ENCODE measurements around the gene NR1H3. TPM values are rescaled to one million over a fixed set of nuclear protein-coding genes. Genes with fewer than 3 reads are reported as not detected.

Gene NR1H3
- total RNA-seq, 4 donors from 2014 or later: 14.5 to 21.0 (median 16.1) TPM

DNA sequence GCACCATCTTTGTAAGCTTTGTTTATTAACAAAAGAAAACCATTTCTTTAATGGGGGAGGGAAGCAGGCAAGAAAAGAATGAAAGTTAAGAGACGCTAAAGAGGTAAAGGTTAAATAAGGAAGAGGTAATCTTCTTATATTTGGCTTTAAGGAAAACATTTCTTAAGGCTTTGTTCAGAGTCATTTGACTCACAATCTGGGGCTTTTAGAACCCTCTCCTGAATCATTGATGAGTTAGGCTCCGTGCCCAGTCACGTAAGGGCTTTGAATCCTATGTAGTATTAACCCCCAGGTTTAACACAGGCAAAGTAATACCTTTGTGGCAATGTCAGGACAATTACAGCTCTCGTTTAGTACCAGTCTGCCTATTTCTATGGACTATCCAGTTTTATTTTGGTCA, 38.2 kb downstream of the NR1H3 start:
- H3K9me3 ChIP-seq: peaks cover 0 to 33% (median 0%) of the 10 kb centered on the region in 3 donors
- H3K27me3 ChIP-seq: no peaks in the 10 kb centered on the region
- no peak overlapping the region for H3K4me3 ChIP-seq
- no peak overlapping the region for H3K27ac ChIP-seq
- WGBS, 2 donors (ENCODE audit: low coverage in 1 of 2): 78 to 84% methylated on average over 4 of the region's 4 CpGs
- no peak for TF ChIP-seq CTCF (IDR thresholded peaks at IDR 0.05)
- no peak for TF ChIP-seq POLR2AphosphoS5 (IDR thresholded peaks at IDR 0.05)
- no peak for TF ChIP-seq EP300 (IDR thresholded peaks at IDR 0.05)
- no peak for TF ChIP-seq POLR2A (IDR thresholded peaks at IDR 0.05)
- no peak for ATAC-seq
- no peaks in the 10 kb centered on the region for H3K4me1 ChIP-seq
- peaks cover 4 to 100% of the 10 kb centered on the region in 2 donors for H3K36me3 ChIP-seq

GRCh38 chr11:47299078-47299477, 41.3 kb downstream of the NR1H3 start:
- TF ChIP-seq POLR2AphosphoS5 (IDR thresholded peaks at IDR 0.05): no peak
- TF ChIP-seq POLR2A (IDR thresholded peaks at IDR 0.05): no peak
- TF ChIP-seq EP300 (IDR thresholded peaks at IDR 0.05): no peak
- no peak for TF ChIP-seq CTCF (IDR thresholded peaks at IDR 0.05)
- Histone ChIP-seq H3K4me1 (no peaks in the 10 kb centered on the region), H3K4me3 (no peak overlapping the region), H3K27ac (no peak overlapping the region), H3K27me3 (no peaks in the 10 kb centered on the region), H3K9me3 (peaks cover 0 to 55% (median 0%) of the 10 kb centered on the region in 3 donors), H3K36me3 (peaks cover 4 to 100% of the 10 kb centered on the region in 2 donors)
- no peak for ATAC-seq
- WGBS, 2 donors (ENCODE audit: low coverage in 1 of 2): 88 to 93% methylated on average over 3 of the region's 3 CpGs

GRCh38 chr11:47302853-47303252, 45.1 kb downstream of the NR1H3 start:
- H3K36me3 ChIP-seq: peaks cover 4 to 100% of the 10 kb centered on the region in 2 donors
- no peak overlapping the region for H3K4me3 ChIP-seq
- H3K27ac ChIP-seq: no peak overlapping the region
- no peaks in the 10 kb centered on the region for H3K27me3 ChIP-seq
- no peaks in the 10 kb centered on the region for H3K4me1 ChIP-seq
- TF ChIP-seq EP300 (IDR thresholded peaks at IDR 0.05): no peak
- TF ChIP-seq POLR2AphosphoS5 (IDR thresholded peaks at IDR 0.05): no peak
- TF ChIP-seq CTCF (IDR thresholded peaks at IDR 0.05): no peak
- no peak for TF ChIP-seq POLR2A (IDR thresholded peaks at IDR 0.05)
- 100% methylated on average over 1 of the region's 1 CpG; no CpG with 5 or more reads in 1 of the 2 donors for WGBS, 2 donors (ENCODE audit: low coverage in 1 of 2)
- ATAC-seq: no peak
- H3K9me3 ChIP-seq: peaks cover 0 to 49% (median 0%) of the 10 kb centered on the region in 3 donors

GRCh38 chr11:47305734-47306483, 48.1 kb downstream of the NR1H3 start:
- peaks cover 0 to 22% (median 0%) of the 10 kb centered on the region in 3 donors for H3K9me3 ChIP-seq
- ATAC-seq: no peak
- H3K4me1 ChIP-seq: no peaks in the 10 kb centered on the region
- TF ChIP-seq POLR2A (IDR thresholded peaks at IDR 0.05) (no peak), CTCF (IDR thresholded peaks at IDR 0.05) (no peak), POLR2AphosphoS5 (IDR thresholded peaks at IDR 0.05) (no peak), EP300 (IDR thresholded peaks at IDR 0.05) (no peak)
- H3K27me3 ChIP-seq: no peaks in the 10 kb centered on the region
- no peak overlapping the region for H3K27ac ChIP-seq
- 88% methylated on average over 1 of the region's 3 CpGs; no CpG with 5 or more reads in 1 of the 2 donors for WGBS, 2 donors (ENCODE audit: low coverage in 1 of 2)
- H3K4me3 ChIP-seq: no peak overlapping the region
- peaks cover 3 to 100% of the 10 kb centered on the region in 2 donors for H3K36me3 ChIP-seq

DNA sequence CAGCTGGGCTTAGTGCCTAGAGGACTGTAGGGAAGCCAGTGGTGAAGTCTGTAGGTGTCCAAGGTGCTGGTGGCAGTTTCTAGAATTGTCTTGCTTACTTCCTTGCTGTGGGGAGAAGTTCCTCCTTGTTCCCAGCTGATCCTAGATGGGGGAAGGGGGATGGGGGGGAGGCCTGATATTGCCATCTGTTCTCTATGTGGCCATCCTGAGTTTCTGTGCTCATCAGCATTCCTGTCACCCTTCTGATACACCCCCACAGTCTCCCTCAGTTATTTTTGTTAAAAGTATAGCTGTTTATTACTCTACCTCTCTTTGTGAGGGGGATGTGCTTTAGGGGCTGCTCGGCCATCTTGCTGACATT, 48.7 kb downstream of the NR1H3 start:
- Histone ChIP-seq H3K4me3 (no peak overlapping the region), H3K4me1 (no peaks in the 10 kb centered on the region), H3K27me3 (no peaks in the 10 kb centered on the region), H3K9me3 (peaks cover 0 to 22% (median 0%) of the 10 kb centered on the region in 3 donors), H3K36me3 (peaks cover 3 to 100% of the 10 kb centered on the region in 2 donors), H3K27ac (no peak overlapping the region)
- WGBS, 2 donors (ENCODE audit: low coverage in 1 of 2): 33 to 92% methylated on average over 1 of the region's 1 CpG
- TF ChIP-seq CTCF (IDR thresholded peaks at IDR 0.05) (no peak), EP300 (IDR thresholded peaks at IDR 0.05) (no peak), POLR2AphosphoS5 (IDR thresholded peaks at IDR 0.05) (no peak), POLR2A (IDR thresholded peaks at IDR 0.05) (no peak)
- ATAC-seq: no peak
